Neural crest cell (in vitro differentiated cells): ENCODE results near the gene DLGAP4. TPM values are rescaled to one million over a fixed set of nuclear protein-coding genes. Genes with fewer than 3 reads are reported as not detected.

Source experiments
- DNase-seq: peaks from one replicate; pipeline ENCODE4 v3.0.0; 2021; ENCODE audit warnings: low read depth, mixed read lengths, low spot score
- H3K27ac Mint-ChIP-seq: one replicate; pipeline ENCODE4 v1.8.0; 2021; ENCODE audit warnings: mild to moderate bottlenecking, mixed read lengths; ENCODE audit not compliant: unreplicated experiment
- H3K27me3 Mint-ChIP-seq: 2 replicates; pipeline ENCODE4 v1.8.0; 2021; ENCODE audit warnings: low read depth, mild to moderate bottlenecking, mixed read lengths
- H3K36me3 Mint-ChIP-seq: 2 replicates; pipeline ENCODE4 v1.8.0; 2021; ENCODE audit warnings: low read depth, mild to moderate bottlenecking, mixed read lengths
- H3K4me1 Mint-ChIP-seq: 2 replicates; pipeline ENCODE4 v1.8.0; 2021; ENCODE audit warnings: mixed read lengths
- H3K4me3 Mint-ChIP-seq: one replicate; pipeline ENCODE4 v1.8.0; 2021; ENCODE audit warnings: mild to moderate bottlenecking, mixed read lengths
- H3K9me3 Mint-ChIP-seq: 2 replicates; pipeline ENCODE4 v1.8.0; 2021; ENCODE audit warnings: mixed read lengths
- CTCF ChIP-seq: fragments of 200-600 bp; sonication (generic); conservative IDR thresholded peaks from 2 replicates; pipeline ENCODE4 v1.5.0; 2021; ENCODE audit warnings: antibody characterized with exemption, mild to moderate bottlenecking
- total RNA-seq: library from RNA; stranded (reverse); gene quantifications from 2 replicates; pipeline ENCODE4 v1.2.1, GENCODE V29; 2021

The DLGAP4 gene
- total RNA-seq, 1 donor from 2014 or later = 95.6 TPM

- no peak for DNase-seq
- no peaks in the 10 kb centered on the region for H3K4me1 Mint-ChIP-seq
- H3K9me3 Mint-ChIP-seq = no peaks in the 10 kb centered on the region
Measured at GRCh38 chr20:36279776-36280175, 26.4 kb upstream of the DLGAP4 start.

GRCh38 chr20:36281785-36282380, 24.3 kb upstream of the DLGAP4 start:
- Mint-ChIP-seq H3K4me1 (no peaks in the 10 kb centered on the region), H3K27ac (no peak overlapping the region), H3K36me3 (no peaks in the 10 kb centered on the region), H3K9me3 (no peaks in the 10 kb centered on the region), H3K27me3 (peaks cover 43% of the 10 kb centered on the region), H3K4me3 (no peak overlapping the region)
- DNase-seq = no peak
- TF ChIP-seq CTCF = no peak

More at GRCh38 chr20:36279776-36280175, 26.4 kb upstream of the DLGAP4 start:
- Mint-ChIP-seq H3K4me3 (no peak overlapping the region), H3K27me3 (peaks cover 38% of the 10 kb centered on the region), H3K27ac (no peak overlapping the region), H3K36me3 (no peaks in the 10 kb centered on the region)
- no peak for TF ChIP-seq CTCF

- DNase-seq = no peak
- Mint-ChIP-seq H3K4me3 (no peak overlapping the region), H3K27me3 (peaks cover 61% of the 10 kb centered on the region), H3K9me3 (peaks cover 6% of the 10 kb centered on the region), H3K36me3 (no peaks in the 10 kb centered on the region), H3K4me1 (no peaks in the 10 kb centered on the region), H3K27ac (no peak overlapping the region)
- TF ChIP-seq CTCF = no peak
Measured at GRCh38 chr20:36284751-36285150, 21.4 kb upstream of the DLGAP4 start.

GRCh38 chr20:36285746-36286447, 20.2 kb upstream of the DLGAP4 start:
- no peak overlapping the region for H3K4me3 Mint-ChIP-seq
- H3K4me1 Mint-ChIP-seq = no peaks in the 10 kb centered on the region
- H3K36me3 Mint-ChIP-seq = no peaks in the 10 kb centered on the region
- DNase-seq = no peak
- peaks cover 11% of the 10 kb centered on the region for H3K9me3 Mint-ChIP-seq
- peaks cover 67% of the 10 kb centered on the region for H3K27me3 Mint-ChIP-seq
- no peak overlapping the region for H3K27ac Mint-ChIP-seq
- no peak for TF ChIP-seq CTCF

GRCh38 chr20:36297656-36298055, 8.5 kb upstream of the DLGAP4 start:
- H3K4me3 Mint-ChIP-seq = no peak overlapping the region
- H3K27me3 Mint-ChIP-seq = peaks cover 78% of the 10 kb centered on the region
- no peak for DNase-seq
- no peaks in the 10 kb centered on the region for H3K36me3 Mint-ChIP-seq
- no peak for TF ChIP-seq CTCF
- no peaks in the 10 kb centered on the region for H3K9me3 Mint-ChIP-seq
- H3K4me1 Mint-ChIP-seq = no peaks in the 10 kb centered on the region
- no peak overlapping the region for H3K27ac Mint-ChIP-seq
